GM12878 (cell line): ENCODE measurements around the gene ZBTB7B. TPM values are rescaled to one million over a fixed set of nuclear protein-coding genes. Genes with fewer than 3 reads are reported as not detected.

Source experiments
- ATAC-seq: fragments of 200-7000 bp; cut with Tn5 transposase; 3 replicates; pipeline ENCODE4 v1.9.1; 2020; ENCODE audit warnings: mild to moderate bottlenecking, moderate library complexity
- BruUV-seq: library from RNA; stranded (reverse); fragments of 400-500 nt; replicated peaks from 2 replicates; lab custom pipeline; 2021; lab: Mats Ljungman, UMichigan
- CTCF ChIA-PET: fragments of 300-600 bp; sonication (Branson Sonifier 250); formaldehyde crosslinking; extraction: SDS; loops from one replicate; lab custom pipeline; 2021; ENCODE audit warnings: inconsistent platforms; lab: Yijun Ruan, JAX
- POLR2A ChIA-PET: fragments of 350-600 bp; formaldehyde crosslinking; extraction: SDS; loops from one replicate; lab custom pipeline; 2021; ENCODE audit warnings: inconsistent platforms; lab: Charles Lee
- RAD21 ChIA-PET: fragments of 300-600 bp; sonication (Branson Sonifier 250); formaldehyde crosslinking; loops from one replicate; lab custom pipeline; 2023; ENCODE audit warnings: antibody characterized with exemption; ENCODE audit not compliant: unreplicated experiment; lab: Charles Lee
- SMC1A ChIA-PET: fragments of 300-600 bp; sonication (Branson Sonifier 250); formaldehyde crosslinking; loops from one replicate; lab custom pipeline; 2023; ENCODE audit not compliant: unreplicated experiment, uncharacterized antibody; lab: Charles Lee
- DNase-seq: peaks from one replicate; pipeline ENCODE4 v3.0.0-alpha.2; 2011; ENCODE audit warnings: low read depth, low spot score
- FAIRE-seq: peaks from 3 replicates; lab custom pipeline; 2011; peaks lifted over from hg19 to GRCh38; lab: Jason Lieb, UNC
- H2AFZ ChIP-seq: 2 replicates; pipeline ENCODE4 v1.6.0; 2011; ENCODE audit warnings: low read depth, low read length, control low read depth; ENCODE audit not compliant: control insufficient read depth
- H3K27ac ChIP-seq: 2 replicates; pipeline ENCODE4 v1.5.1; 2011; ENCODE audit warnings: control low read depth; ENCODE audit not compliant: control insufficient read depth, insufficient read depth
- H3K27me3 ChIP-seq, 2 experiments: replicated peaks in 1 of 2; 2 replicates each; pipeline versions ENCODE4 v1.6.0 to v1.6.1; 2011; ENCODE audit warnings: low read length in 1 of 2; ENCODE audit not compliant: control insufficient read depth in 2 of 2, insufficient read depth in 2 of 2
- H3K36me3 ChIP-seq, 2 experiments: 2 replicates each; pipeline ENCODE4 v1.5.1; 2011; ENCODE audit warnings: low read length in 1 of 2; ENCODE audit not compliant: control insufficient read depth in 2 of 2, insufficient read depth in 2 of 2
- H3K4me1 ChIP-seq: 2 replicates; pipeline ENCODE4 v1.6.1; 2011; ENCODE audit warnings: mild to moderate bottlenecking, low read length, moderate library complexity, mixed read lengths; ENCODE audit not compliant: control insufficient read depth, insufficient read depth
- H3K4me2 ChIP-seq: 2 replicates; pipeline ENCODE4 v1.6.0; 2011; ENCODE audit warnings: control low read depth; ENCODE audit not compliant: control insufficient read depth, insufficient read depth
- H3K4me3 ChIP-seq: fragments of 200-600 bp; sonication (generic); 2 replicates; pipeline ENCODE4 v1.5.1; 2016
- H3K79me2 ChIP-seq: 2 replicates; pipeline ENCODE4 v1.6.0; 2011; ENCODE audit warnings: low read length; ENCODE audit not compliant: control insufficient read depth, insufficient read depth
- H3K9ac ChIP-seq: 2 replicates; pipeline ENCODE4 v1.8.0; 2011; ENCODE audit warnings: low read length, control low read depth, mixed read lengths; ENCODE audit not compliant: control insufficient read depth, insufficient read depth
- H3K9me3 ChIP-seq: replicated peaks from 3 replicates; pipeline ENCODE4 v1.5.1; 2011; ENCODE audit warnings: mild to moderate bottlenecking, low read length; ENCODE audit not compliant: control insufficient read depth, insufficient read depth
- H4K20me1 ChIP-seq: 2 replicates; pipeline ENCODE4 v1.6.0; 2011; ENCODE audit not compliant: control insufficient read depth, insufficient read depth
- BACH1 ChIP-seq: fragments of 450-650 bp; IDR thresholded peaks from 2 replicates; pipeline ENCODE4 v1.6.1; 2017; ENCODE audit warnings: mild to moderate bottlenecking, borderline replicate concordance
- BCL11A ChIP-seq: IDR thresholded peaks from 2 replicates; pipeline ENCODE4 v1.6.1; 2011; ENCODE audit warnings: low read depth, low read length
- CHD1 ChIP-seq: IDR thresholded peaks from 2 replicates; pipeline ENCODE4 v1.6.1; 2012; ENCODE audit warnings: low read depth, low read length, improper control_type of control experiment
- CHD2 ChIP-seq: IDR thresholded peaks from 2 replicates; pipeline ENCODE4 v1.6.1; 2011; ENCODE audit warnings: low read depth, low read length, improper control_type of control experiment, borderline replicate concordance
- FOXK2 ChIP-seq: fragments of 450-650 bp; IDR thresholded peaks from 2 replicates; pipeline ENCODE4 v1.6.1; 2017; ENCODE audit warnings: mild to moderate bottlenecking, moderate library complexity
- NBN ChIP-seq: fragments of 450-650 bp; IDR thresholded peaks from 2 replicates; pipeline ENCODE4 v1.6.1; 2016
- RUNX3 ChIP-seq: IDR thresholded peaks from 2 replicates; pipeline ENCODE4 v1.6.1; 2012; ENCODE audit warnings: low read length, inconsistent platforms
- SIN3A ChIP-seq: IDR thresholded peaks from 2 replicates; pipeline ENCODE4 v1.6.1; 2012; ENCODE audit warnings: low read depth, low read length, improper control_type of control experiment
- WGBS: methylation state at CpG from one replicate; pipeline ENCODE4 v1.1.6; 2016; ENCODE audit warnings: low lambda C conversion rate; ENCODE audit not compliant: insufficient replicate concordance, insufficient coverage; ENCODE audit errors: missing lambda C conversion rate; 5-methylcytosine and 5-hydroxymethylcytosine counted together
- in situ Hi-C: fragments of 300-500 bp; cut with MboI; formaldehyde crosslinking; loops from 9 replicates; pipeline ENCODE4 v1.14.3; 2018; ENCODE audit warnings: mixed read lengths
- intact Hi-C: fragments of 100-400 bp; cut with micrococcal nuclease; formaldehyde crosslinking; loops from one replicate; pipeline ENCODE4 v1.14.2; 2022; ENCODE audit not compliant: unreplicated experiment
- polyA plus RNA-seq, 11 experiments: library from polyadenylated mRNA; depleted of rRNA in 4 of 11; unstranded in 6 of 11; stranded (reverse) in 5 of 11; fragments of >200 nt; fragmentation: Nextera tagmentation in 4 of 11; fragmentation: Illumina TruSeq in 1 of 11; extraction: Ambion mirVana in 4 of 11; extraction: Trizol in 1 of 11; gene quantifications; 1 replicate in 1 of 11; 2 replicates in 10 of 11; pipeline versions ENCODE4 v1.2.1 to v1.2.3, GENCODE V29; 2011 to 2016; ENCODE audit warnings: inconsistent platforms in 2 of 11, missing spikeins in 2 of 11, low read depth in 1 of 11
- total RNA-seq, 4 experiments: library from RNA; depleted of rRNA in 3 of 4; stranded (reverse); fragments of >200 nt in 3 of 4; fragmentation: Illumina TruSeq in 1 of 4; extraction: Trizol in 1 of 4; gene quantifications; 2 replicates each; pipeline versions ENCODE4 v1.2.1 to v1.2.3, GENCODE V29; 2013 to 2021
- TF ChIP-seq, protein P1 (sequence below): fragments of 450-650 bp; IDR thresholded peaks from 2 replicates; pipeline ENCODE4 v1.6.1; 2017; ENCODE audit warnings: borderline replicate concordance
- TF ChIP-seq, protein P2 (sequence below): IDR thresholded peaks from 2 replicates; pipeline ENCODE4 v1.6.1; 2011; ENCODE audit warnings: borderline replicate concordance, low read depth, mild to moderate bottlenecking, moderate library complexity, mixed read lengths, low read length; ENCODE audit not compliant: insufficient read depth; ENCODE audit errors: extremely low read length
- TF ChIP-seq, protein P3 (sequence below): fragments of 450-650 bp; IDR thresholded peaks from 2 replicates; pipeline ENCODE4 v1.6.1; 2017; ENCODE audit warnings: mild to moderate bottlenecking, moderate library complexity
- TF ChIP-seq, protein P4 (sequence below), 3 experiments: IDR thresholded peaks in 2 of 3; conservative IDR thresholded peaks in 1 of 3; 2 replicates each; pipeline ENCODE4 v1.5.1; 2011; ENCODE audit warnings: low read depth in 3 of 3, low read length in 3 of 3, mild to moderate bottlenecking in 3 of 3, control low read depth in 2 of 3, moderate library complexity in 2 of 3, inconsistent platforms in 1 of 3, mixed read lengths in 1 of 3; ENCODE audit not compliant: control insufficient read depth in 2 of 3, insufficient read depth in 1 of 3; ENCODE audit errors: extremely low read depth in 1 of 3

Gene ZBTB7B
- total and polyA plus RNA-seq, 10 of the 15 experiments (the other 5 are each of a cell fraction or from before 2014, with no cell fraction given), result 0.11 to 44.9 (median 11.3) TPM

DNA sequence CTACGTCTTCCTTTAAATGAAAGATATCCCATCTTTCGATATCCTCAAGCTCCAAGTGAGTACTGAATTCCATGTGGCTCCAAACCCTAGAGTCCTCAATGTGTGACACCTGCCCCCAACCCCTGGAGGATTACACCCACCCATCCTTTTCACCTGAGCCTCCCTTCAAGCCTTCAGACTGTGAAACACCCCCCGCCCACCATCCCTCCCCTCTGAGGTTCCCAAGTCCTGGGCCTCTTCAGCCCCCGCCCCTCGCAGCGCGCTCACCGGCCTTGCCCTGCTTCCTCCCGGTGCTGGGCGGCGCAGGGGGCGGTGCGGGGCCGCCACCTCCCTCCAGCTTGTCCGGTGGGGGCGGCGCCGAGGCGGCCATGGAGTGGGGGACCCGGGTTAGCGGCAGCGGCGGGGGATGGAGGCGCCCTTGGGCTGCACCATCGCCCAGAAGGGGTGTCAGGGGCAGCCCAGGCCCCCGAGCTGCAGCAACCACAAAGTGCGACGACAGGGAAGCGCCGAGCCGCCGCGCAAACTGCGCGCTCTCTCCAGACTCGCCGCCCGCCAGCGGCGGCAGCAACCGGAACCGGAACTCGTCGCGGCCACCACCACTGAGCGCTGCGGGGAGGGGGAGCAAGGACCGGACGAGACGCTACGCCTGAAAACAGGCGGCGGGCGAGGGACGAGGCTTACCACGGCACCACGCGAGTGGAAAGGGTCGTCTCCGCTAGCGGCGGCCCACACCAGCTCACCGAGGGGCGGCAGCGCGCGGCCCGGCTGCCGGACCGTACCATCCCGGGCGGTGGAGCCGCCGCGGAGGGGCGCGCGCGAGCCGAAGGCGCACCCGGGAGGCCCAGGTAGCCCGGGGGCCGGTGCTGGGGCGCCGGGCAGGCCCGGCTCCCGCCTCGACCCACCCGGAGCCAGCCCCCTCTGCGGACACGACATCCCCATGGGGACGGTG is 41.1 kb upstream of the ZBTB7B start, which contains the start of gene PYGO2:
Gene PYGO2 (minus strand): TSS at position 576 of the 949 bp plus-strand sequence. CDS start 206 bp downstream, at position 370.
- Histone ChIP-seq H3K4me3 (peak within 1 kb of the TSS; percentile 88), H3K9ac (peak within 1 kb of the TSS; percentile 81), H3K79me2 (peaks cover 31% of the 10 kb centered on the region), H2AFZ (peak within 1 kb of the TSS; percentile 73), H3K4me1 (peaks cover 9% of the 10 kb centered on the region), H3K27ac (peak within 1 kb of the TSS; percentile 97), H3K27me3 (no peaks in the 10 kb centered on the region), H3K9me3 (no peaks in the 10 kb centered on the region), H3K4me2 (peak within 1 kb of the TSS; percentile 86), H3K36me3 (peaks cover 9 to 12% of the 10 kb centered on the region in 2 experiments; a peak in 3 of 4 replicates), H4K20me1 (no peaks in the 10 kb centered on the region)
- in situ Hi-C loops (no loop called here), intact Hi-C loops (loop anchor here (2.0 to 5.0 kb wide), 2 partner anchors 25 to 41 kb away; partner anchors contain the start of genes PMVK and ZBTB7B)
- RAD21 ChIA-PET, result interaction anchor here (0.6 to 2.4 kb wide), 7 partner anchors 9 to 90 kb away, joined by 3 to 15 read pairs (median 5); partner anchors contain the start of genes ADAM15, PMVK and SHC1
- POLR2A ChIA-PET, result interaction anchor here (0.5 to 12.3 kb wide), 12 partner anchors 10 to 268 kb away, joined by 3 to 140 read pairs (median 6); partner anchors contain the start of genes CKS1B, PMVK and SHC1
- no peak for DNase-seq
- FAIRE-seq, result peak; percentile 54
- SMC1A ChIA-PET, result interaction anchor here (0.8 to 3.1 kb wide), 12 partner anchors 8 to 61 kb away, joined by 3 to 14 read pairs (median 4); partner anchors contain the start of genes CKS1B, FLAD1 and SHC1
- CTCF ChIA-PET, result interaction anchor here (0.6 to 2.7 kb wide), 18 partner anchors 9 to 938 kb away, joined by 3 to 20 read pairs (median 5); partner anchors contain the start of genes ADAM15, PMVK and SHC1
- ATAC-seq, result peak; percentile 94
- WGBS, result 1% methylated on average over 66 of the region's 93 CpGs
- BruUV-seq, result no TSS peak
- TF ChIP-seq CHD1 (peak; percentile 96), BCL11A (no peak), FOXK2 (peak; percentile 97), BACH1 (peak; percentile 96), NBN (peak; percentile 58; the same call in 1 of the 2 replicates), RUNX3 (peak; percentile 47; the same call in 1 of the 2 replicates), SIN3A (no peak; the same call in 1 of the 2 replicates), CHD2 (0 out of 2 replicates have a peak, but pooled peaks have one; percentile 9)
- TF ChIP-seq, protein P1, sequence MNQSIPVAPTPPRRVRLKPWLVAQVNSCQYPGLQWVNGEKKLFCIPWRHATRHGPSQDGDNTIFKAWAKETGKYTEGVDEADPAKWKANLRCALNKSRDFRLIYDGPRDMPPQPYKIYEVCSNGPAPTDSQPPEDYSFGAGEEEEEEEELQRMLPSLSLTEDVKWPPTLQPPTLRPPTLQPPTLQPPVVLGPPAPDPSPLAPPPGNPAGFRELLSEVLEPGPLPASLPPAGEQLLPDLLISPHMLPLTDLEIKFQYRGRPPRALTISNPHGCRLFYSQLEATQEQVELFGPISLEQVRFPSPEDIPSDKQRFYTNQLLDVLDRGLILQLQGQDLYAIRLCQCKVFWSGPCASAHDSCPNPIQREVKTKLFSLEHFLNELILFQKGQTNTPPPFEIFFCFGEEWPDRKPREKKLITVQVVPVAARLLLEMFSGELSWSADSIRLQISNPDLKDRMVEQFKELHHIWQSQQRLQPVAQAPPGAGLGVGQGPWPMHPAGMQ, result no peak
- TF ChIP-seq, protein P2, sequence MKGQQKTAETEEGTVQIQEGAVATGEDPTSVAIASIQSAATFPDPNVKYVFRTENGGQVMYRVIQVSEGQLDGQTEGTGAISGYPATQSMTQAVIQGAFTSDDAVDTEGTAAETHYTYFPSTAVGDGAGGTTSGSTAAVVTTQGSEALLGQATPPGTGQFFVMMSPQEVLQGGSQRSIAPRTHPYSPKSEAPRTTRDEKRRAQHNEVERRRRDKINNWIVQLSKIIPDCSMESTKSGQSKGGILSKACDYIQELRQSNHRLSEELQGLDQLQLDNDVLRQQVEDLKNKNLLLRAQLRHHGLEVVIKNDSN, result no peak
- TF ChIP-seq, protein P3, sequence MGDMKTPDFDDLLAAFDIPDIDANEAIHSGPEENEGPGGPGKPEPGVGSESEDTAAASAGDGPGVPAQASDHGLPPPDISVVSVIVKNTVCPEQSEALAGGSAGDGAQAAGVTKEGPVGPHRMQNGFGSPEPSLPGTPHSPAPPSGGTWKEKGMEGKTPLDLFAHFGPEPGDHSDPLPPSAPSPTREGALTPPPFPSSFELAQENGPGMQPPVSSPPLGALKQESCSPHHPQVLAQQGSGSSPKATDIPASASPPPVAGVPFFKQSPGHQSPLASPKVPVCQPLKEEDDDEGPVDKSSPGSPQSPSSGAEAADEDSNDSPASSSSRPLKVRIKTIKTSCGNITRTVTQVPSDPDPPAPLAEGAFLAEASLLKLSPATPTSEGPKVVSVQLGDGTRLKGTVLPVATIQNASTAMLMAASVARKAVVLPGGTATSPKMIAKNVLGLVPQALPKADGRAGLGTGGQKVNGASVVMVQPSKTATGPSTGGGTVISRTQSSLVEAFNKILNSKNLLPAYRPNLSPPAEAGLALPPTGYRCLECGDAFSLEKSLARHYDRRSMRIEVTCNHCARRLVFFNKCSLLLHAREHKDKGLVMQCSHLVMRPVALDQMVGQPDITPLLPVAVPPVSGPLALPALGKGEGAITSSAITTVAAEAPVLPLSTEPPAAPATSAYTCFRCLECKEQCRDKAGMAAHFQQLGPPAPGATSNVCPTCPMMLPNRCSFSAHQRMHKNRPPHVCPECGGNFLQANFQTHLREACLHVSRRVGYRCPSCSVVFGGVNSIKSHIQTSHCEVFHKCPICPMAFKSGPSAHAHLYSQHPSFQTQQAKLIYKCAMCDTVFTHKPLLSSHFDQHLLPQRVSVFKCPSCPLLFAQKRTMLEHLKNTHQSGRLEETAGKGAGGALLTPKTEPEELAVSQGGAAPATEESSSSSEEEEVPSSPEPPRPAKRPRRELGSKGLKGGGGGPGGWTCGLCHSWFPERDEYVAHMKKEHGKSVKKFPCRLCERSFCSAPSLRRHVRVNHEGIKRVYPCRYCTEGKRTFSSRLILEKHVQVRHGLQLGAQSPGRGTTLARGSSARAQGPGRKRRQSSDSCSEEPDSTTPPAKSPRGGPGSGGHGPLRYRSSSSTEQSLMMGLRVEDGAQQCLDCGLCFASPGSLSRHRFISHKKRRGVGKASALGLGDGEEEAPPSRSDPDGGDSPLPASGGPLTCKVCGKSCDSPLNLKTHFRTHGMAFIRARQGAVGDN, result peak; percentile 64; the same call in 1 of the 2 replicates
- TF ChIP-seq, protein P4, sequence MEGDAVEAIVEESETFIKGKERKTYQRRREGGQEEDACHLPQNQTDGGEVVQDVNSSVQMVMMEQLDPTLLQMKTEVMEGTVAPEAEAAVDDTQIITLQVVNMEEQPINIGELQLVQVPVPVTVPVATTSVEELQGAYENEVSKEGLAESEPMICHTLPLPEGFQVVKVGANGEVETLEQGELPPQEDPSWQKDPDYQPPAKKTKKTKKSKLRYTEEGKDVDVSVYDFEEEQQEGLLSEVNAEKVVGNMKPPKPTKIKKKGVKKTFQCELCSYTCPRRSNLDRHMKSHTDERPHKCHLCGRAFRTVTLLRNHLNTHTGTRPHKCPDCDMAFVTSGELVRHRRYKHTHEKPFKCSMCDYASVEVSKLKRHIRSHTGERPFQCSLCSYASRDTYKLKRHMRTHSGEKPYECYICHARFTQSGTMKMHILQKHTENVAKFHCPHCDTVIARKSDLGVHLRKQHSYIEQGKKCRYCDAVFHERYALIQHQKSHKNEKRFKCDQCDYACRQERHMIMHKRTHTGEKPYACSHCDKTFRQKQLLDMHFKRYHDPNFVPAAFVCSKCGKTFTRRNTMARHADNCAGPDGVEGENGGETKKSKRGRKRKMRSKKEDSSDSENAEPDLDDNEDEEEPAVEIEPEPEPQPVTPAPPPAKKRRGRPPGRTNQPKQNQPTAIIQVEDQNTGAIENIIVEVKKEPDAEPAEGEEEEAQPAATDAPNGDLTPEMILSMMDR (IDR thresholded peaks at IDR 0.05 in 2 of 3, conservative IDR thresholded peaks at IDR 0.05 in 1 of 3; ENCODE audit: control insufficient read depth in 2 of 3, extremely low read depth in 1 of 3, insufficient read depth in 1 of 3, low read depth in 3 of 3, low read length in 3 of 3), result peak; percentile 44 to 73 (median 52); a peak in 5 of 6 replicates
